ENCODE data around the gene ZNF780A. TPM values are rescaled to one million over a fixed set of nuclear protein-coding genes. Genes with fewer than 3 reads are reported as not detected.
A peak's percentile ranks its signal among the peaks of the same experiment; 100 is the strongest.
"Not testable (repeated sequence)": the region's sequence is repeated elsewhere in the genome, so short reads cannot be mapped to it uniquely, and the experiment has no call there.

Gene ZNF780A
- total RNA-seq, 1 donor from 2014 or later, result 19.4 TPM

- H3K4me3 Mint-ChIP-seq (ENCODE audit: unreplicated experiment), result peak overlapping the region; percentile 100
- peaks cover 7% of the 10 kb centered on the region for H3K27me3 Mint-ChIP-seq (ENCODE audit: unreplicated experiment)
- no peak for DNase-seq (ENCODE audit: low spot score)
- peaks cover 7% of the 10 kb centered on the region for H3K9me3 Mint-ChIP-seq (ENCODE audit: unreplicated experiment)
- H3K36me3 Mint-ChIP-seq (ENCODE audit: low read depth, unreplicated experiment), result peaks cover 11% of the 10 kb centered on the region
- TF ChIP-seq CTCF (IDR thresholded peaks at IDR 0.05; ENCODE audit: unreplicated experiment), result no peak
- H3K4me1 Mint-ChIP-seq (ENCODE audit: unreplicated experiment), result peaks cover 18% of the 10 kb centered on the region
- peak overlapping the region; percentile 84 for H3K27ac Mint-ChIP-seq (ENCODE audit: unreplicated experiment)
Measured at GRCh38 chr19:40055049-40055448, 35.7 kb downstream of the ZNF780A start.

- Mint-ChIP-seq H3K27ac (ENCODE audit: unreplicated experiment) (no peak overlapping the region), H3K4me3 (ENCODE audit: unreplicated experiment) (peak overlapping the region; percentile 100), H3K9me3 (ENCODE audit: unreplicated experiment) (peaks cover 3% of the 10 kb centered on the region), H3K4me1 (ENCODE audit: unreplicated experiment) (peaks cover 18% of the 10 kb centered on the region), H3K36me3 (ENCODE audit: low read depth, unreplicated experiment) (peaks cover 10% of the 10 kb centered on the region), H3K27me3 (ENCODE audit: unreplicated experiment) (peaks cover 7% of the 10 kb centered on the region)
- no peak for DNase-seq (ENCODE audit: low spot score)
- no peak for TF ChIP-seq CTCF (IDR thresholded peaks at IDR 0.05; ENCODE audit: unreplicated experiment)
Measured at GRCh38 chr19:40054632-40055031, 36.1 kb downstream of the ZNF780A start.

- peaks cover 17% of the 10 kb centered on the region for H3K36me3 Mint-ChIP-seq (ENCODE audit: low read depth, unreplicated experiment)
- no peak for DNase-seq (ENCODE audit: low spot score)
- H3K27ac Mint-ChIP-seq (ENCODE audit: unreplicated experiment), result no peak overlapping the region
- no peak for TF ChIP-seq CTCF (IDR thresholded peaks at IDR 0.05; ENCODE audit: unreplicated experiment)
- no peak overlapping the region for H3K4me3 Mint-ChIP-seq (ENCODE audit: unreplicated experiment)
- no peaks in the 10 kb centered on the region for H3K9me3 Mint-ChIP-seq (ENCODE audit: unreplicated experiment)
- H3K4me1 Mint-ChIP-seq (ENCODE audit: unreplicated experiment), result peaks cover 18% of the 10 kb centered on the region
- H3K27me3 Mint-ChIP-seq (ENCODE audit: unreplicated experiment), result peaks cover 11% of the 10 kb centered on the region
Measured at GRCh38 chr19:40053491-40053890, 37.3 kb downstream of the ZNF780A start.

GRCh38 chr19:40041718-40042117 is 49.0 kb downstream of the ZNF780A start:
- not testable (repeated sequence) for H3K27ac Mint-ChIP-seq (ENCODE audit: unreplicated experiment); H3K4me1 Mint-ChIP-seq (ENCODE audit: unreplicated experiment)

GRCh38 chr19:40038047-40038446 is 52.7 kb downstream of the ZNF780A start:
- DNase-seq (ENCODE audit: low spot score); H3K4me3 Mint-ChIP-seq (ENCODE audit: unreplicated experiment); H3K4me1 Mint-ChIP-seq (ENCODE audit: unreplicated experiment); H3K27ac Mint-ChIP-seq (ENCODE audit: unreplicated experiment); H3K27me3 Mint-ChIP-seq (ENCODE audit: unreplicated experiment): not testable (repeated sequence)
- peaks cover 42% of the 10 kb centered on the region for H3K9me3 Mint-ChIP-seq (ENCODE audit: unreplicated experiment)
- H3K36me3 Mint-ChIP-seq (ENCODE audit: low read depth, unreplicated experiment), result peaks cover 61% of the 10 kb centered on the region

More at GRCh38 chr19:40041718-40042117, 49.0 kb downstream of the ZNF780A start:
- not testable (repeated sequence) for H3K27me3 Mint-ChIP-seq (ENCODE audit: unreplicated experiment); DNase-seq (ENCODE audit: low spot score)
- H3K4me3 Mint-ChIP-seq (ENCODE audit: unreplicated experiment), result peak overlapping the region; percentile 62
- peaks cover 46% of the 10 kb centered on the region for H3K9me3 Mint-ChIP-seq (ENCODE audit: unreplicated experiment)
- peaks cover 63% of the 10 kb centered on the region for H3K36me3 Mint-ChIP-seq (ENCODE audit: low read depth, unreplicated experiment)

GRCh38 chr19:40035996-40036395 is 54.7 kb downstream of the ZNF780A start:
- Mint-ChIP-seq H3K4me3 (ENCODE audit: unreplicated experiment) (peak overlapping the region; percentile 33), H3K9me3 (ENCODE audit: unreplicated experiment) (peaks cover 44% of the 10 kb centered on the region), H3K27me3 (ENCODE audit: unreplicated experiment) (peaks cover 1% of the 10 kb centered on the region), H3K4me1 (ENCODE audit: unreplicated experiment) (no peaks in the 10 kb centered on the region), H3K36me3 (ENCODE audit: low read depth, unreplicated experiment) (peaks cover 58% of the 10 kb centered on the region), H3K27ac (ENCODE audit: unreplicated experiment) (no peak overlapping the region)
- no peak for TF ChIP-seq CTCF (IDR thresholded peaks at IDR 0.05; ENCODE audit: unreplicated experiment)
- no peak for DNase-seq (ENCODE audit: low spot score)
